Measurements from ENCODE around the gene TOX2.

TOX2 gene

DNA sequence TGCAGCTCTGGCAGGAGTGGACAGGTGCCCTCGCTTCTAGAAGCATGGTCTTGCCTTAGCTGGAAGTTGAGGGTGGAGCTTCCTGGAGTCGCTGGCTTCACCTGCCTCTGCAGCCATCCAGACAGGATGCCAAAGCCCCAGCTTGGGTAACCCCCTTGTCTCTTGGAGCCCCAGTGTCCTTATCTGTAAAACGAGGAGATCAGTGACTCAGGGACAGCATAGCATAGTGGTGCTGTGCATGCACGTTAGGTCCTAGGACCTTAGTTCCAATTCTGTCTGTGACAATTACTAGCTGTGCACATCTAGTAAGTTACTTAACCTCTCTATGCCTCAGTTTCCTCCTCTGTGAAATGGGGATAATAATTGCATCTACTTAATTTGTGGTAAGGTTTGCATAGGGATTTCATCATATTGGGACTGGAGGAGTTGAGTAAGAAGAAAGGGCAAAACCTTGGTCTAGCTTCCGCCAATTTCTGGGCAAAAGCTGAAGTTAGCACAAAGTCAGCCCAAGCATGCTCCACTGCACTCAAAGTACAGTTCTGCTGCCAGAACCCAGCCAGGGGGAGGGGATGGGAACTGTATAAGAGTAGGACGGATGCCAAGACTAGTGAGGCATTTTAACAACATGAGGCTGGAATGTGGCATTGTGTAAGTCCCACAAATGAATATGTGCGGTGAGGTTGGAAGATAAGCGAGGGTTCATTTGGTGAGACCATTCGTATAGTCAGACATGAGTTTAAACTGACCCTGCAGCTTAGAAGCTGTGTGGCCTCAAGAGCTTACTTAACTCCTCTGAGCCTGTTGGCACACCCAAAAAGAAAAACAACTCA lies 24.5 kb downstream of the TOX2 start:
- DNase-seq (ENCODE audit: low read depth) = peak; percentile 100

DNA sequence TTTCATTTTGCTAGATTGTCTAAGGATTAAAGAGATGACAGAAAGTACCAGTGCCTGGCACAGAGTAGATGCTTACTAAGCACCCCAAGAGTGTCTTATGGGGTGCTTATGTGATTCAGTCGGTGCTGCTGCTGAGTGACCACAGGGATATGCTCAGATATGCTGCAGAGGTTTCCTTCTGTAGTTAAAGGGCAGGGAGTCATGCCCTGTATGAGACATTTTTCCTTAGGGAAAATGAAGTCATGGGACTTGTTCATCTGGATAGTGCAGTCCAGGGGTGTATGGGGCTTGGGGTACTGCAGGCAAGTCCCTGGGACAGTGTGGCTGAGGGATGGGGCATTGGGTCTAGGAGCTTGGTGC lies 25.1 kb downstream of the TOX2 start:
- DNase-seq (ENCODE audit: low read depth) = no peak

DNA sequence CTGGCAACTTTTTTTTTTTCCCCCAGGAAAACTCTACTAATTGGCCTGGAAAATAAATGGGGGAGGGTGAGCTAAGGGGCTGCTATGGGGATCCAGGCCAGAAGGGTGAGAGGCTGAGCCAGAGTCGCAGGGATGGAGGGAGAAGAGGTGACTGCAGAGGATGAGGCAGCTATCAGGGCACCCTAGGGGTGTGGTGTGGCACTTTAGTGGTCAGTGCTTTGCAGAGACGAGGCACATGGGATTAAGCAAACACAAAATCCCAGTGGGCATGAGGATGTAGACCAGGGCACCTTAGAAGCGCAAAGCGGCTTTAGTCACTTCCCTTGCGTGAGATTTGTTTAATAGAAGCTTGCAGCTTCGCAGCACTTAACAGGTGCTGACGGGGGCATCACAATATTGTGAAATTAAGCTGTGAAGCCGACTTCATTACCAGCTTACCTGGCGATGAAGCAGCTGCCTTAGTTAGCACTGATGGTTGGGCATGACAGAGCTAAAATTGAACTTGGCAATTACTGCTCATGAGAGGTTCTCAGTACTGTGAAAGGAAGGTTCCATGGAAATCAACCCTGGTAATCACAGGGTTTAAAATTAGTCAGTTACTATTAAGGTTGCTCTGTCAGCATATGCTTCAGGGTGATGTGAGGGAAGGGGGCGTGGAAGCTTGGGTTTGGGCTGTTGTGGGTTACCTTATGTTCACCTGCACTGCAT lies 26.0 kb downstream of the TOX2 start:
- DNase-seq (ENCODE audit: low read depth) = no peak

DNA sequence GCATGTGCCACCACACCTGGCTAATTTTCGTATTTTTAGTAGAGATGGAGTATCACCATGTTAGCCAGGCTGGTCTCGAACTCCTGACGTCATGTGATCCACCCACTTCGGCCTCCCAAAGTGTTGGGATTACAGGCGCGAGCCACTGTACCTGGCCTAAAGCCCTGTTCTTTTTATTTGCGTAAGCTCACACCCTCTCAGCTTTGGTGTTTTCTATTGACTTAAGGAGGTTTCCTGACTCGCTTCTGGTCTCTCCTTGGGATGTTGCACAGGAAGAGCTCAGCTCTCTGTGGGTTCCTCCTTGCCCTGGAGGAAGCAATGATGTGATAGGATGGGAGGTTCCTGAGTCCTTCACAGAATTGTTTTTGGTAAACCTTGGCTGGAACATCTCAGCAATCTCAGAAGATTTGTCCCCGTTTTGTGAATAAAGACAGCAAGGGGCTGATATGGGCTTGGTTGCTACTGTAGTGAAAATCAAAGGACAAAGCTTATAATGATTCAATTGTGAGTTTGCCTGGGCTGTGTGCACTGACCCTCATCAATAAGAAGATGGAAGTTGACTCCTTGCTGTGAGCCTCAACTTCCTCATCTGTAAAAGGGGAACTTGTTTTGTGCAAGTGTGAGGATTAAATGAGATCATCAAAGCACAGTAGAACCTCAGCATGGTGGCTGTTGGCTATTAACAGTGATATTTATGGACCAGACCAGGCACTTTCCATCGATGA lies 27.0 kb downstream of the TOX2 start:
- no peak for DNase-seq (ENCODE audit: low read depth)

DNA sequence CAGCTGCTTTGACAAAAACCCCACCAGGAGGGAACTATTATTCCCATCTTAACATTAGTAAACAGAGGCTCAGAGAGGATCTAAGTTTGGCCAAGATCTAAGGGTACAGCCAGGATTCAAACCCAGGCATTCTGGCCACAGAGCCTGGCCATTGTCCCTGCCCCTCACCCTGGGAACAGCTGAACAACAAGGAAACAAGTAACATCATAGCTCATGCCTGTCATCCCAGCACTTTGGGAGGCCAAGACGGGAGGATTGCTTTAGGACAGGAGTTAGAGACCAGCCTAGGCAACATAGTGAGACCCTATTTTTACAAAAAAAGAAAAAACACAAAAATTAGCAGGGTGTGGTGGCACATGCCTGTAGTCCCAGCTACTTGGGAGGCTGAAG lies 27.5 kb downstream of the TOX2 start:
- DNase-seq (ENCODE audit: low read depth) = no peak

DNA sequence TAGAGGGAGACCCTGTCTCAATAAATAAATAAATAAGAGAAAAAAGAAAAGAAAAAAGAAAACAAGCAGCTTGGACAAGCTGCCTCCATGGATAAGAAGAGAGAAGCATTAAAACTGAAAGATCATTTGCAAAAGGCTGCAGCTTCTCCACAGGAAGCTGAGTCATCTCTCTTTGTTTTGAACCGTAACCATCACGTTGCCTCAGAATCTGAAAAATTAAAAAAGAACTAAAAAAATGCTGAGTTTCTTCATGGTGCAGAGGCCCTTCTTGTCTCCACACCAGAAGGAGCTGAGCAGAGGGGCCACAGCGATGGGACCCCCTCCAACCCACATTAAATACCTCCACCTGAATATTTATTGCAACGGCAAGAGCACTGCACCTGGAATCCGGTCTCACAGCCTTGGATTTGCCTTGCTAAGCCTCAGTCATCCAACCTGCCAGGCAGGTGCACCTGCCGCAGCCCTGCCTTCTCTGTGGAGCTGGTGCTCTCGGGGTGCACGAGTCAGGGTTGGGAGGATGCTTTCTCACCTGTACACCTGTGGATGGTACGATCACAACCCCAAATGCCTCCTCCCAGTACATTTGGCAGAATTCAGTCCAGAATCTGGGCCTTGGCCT lies 28.1 kb downstream of the TOX2 start:
- peak; percentile 62 for DNase-seq (ENCODE audit: low read depth)

DNA sequence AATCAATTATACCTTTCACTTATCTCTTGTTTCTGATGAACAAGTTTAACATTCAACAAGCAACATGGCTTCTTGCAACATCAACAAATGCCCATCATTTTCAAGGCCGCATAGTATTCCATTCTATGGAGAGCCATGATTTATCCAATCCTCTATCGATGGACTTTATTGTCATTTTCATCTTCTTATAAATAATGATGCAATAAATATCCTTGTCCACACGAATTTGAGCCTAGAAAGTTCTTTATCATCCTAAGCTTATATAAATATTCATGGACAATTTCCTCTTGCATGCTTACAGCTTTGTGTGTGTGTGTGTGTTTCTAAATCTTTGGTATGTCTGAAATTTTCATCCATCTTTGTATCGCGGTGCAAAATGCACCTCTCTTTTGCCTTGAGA lies 29.1 kb downstream of the TOX2 start:
- DNase-seq (ENCODE audit: low read depth) = no peak

DNA sequence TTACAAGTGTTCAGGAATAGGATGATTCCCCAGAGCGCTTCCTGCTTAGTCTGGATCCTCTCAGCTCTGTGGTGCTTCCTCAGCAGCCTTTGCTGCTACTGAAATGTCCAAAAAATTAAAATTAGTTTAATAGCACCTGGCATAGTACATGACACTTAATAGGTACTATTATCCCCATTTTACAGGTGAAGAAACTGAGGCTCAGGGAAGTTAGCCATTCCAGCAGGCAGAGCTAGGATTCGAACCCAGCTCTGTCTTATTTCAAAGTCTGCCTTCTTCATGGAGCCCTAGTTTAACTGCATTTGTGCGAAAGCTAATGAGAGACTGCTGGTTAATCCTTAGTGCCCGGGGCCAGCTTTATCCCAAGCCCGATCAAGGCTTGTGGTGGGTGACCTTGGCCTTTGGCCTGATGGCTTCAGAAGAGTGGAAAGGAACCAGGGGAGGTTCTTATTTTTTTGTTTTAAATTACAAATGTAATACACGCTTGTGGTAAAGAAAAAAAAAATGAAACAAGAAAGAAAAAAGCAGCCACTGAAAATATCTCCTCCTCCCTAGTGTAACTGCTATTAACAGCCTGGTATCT lies 30.1 kb downstream of the TOX2 start:
- DNase-seq (ENCODE audit: low read depth) = no peak

DNA sequence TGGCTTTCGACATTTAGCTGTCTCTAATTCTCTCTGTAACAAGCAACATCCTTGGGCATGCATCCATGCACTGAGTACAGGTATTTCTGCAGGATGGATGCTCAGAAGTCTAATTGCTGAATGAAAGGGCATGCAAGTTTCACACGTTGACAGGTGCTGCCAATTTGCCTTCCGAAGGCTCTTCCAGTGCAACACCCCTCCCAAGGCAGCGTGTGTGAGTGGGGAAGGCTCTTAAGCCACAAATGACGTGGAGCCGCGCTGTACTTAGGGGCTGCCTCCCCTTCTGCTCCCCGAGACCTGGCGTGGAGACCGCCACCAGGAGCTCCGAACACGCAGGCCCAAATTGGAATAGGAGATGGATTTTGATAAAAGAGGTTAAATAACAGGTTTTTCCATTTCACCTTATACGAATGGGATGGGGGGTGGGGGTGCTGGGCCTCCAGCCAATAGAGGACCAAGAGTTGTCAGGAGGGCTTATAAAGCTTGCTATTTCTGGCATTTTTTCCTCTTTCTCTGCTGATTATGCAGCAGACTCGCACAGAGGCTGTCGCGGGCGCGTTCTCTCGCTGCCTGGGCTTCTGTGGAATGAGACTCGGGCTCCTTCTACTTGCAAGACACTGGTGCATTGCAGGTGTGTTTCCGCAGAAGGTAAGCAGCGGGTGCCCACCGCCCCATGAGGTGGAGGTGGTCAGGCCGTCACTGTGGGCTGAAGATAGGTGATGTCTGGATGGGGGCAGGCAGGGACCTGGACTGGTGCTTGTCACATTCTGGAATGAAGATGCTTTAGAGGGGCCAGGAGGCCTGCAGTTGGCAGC lies 30.9 kb downstream of the TOX2 start:
- DNase-seq (ENCODE audit: low read depth) = no peak

DNA sequence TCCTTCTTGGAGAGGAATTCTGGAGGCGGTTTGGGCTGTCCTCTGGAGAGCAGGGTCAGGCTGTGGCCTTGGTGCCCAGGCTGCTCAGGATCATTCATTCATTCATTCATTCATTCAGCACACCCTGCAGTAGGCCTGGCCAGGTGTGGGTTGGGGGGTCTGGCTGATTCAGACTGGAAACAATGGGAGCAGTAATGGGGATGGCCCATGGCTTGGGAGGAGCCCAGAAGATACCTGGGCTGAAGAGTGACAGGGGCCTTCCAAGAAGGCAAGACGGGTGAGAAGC lies 31.5 kb downstream of the TOX2 start:
- DNase-seq (ENCODE audit: low read depth) = no peak

DNA sequence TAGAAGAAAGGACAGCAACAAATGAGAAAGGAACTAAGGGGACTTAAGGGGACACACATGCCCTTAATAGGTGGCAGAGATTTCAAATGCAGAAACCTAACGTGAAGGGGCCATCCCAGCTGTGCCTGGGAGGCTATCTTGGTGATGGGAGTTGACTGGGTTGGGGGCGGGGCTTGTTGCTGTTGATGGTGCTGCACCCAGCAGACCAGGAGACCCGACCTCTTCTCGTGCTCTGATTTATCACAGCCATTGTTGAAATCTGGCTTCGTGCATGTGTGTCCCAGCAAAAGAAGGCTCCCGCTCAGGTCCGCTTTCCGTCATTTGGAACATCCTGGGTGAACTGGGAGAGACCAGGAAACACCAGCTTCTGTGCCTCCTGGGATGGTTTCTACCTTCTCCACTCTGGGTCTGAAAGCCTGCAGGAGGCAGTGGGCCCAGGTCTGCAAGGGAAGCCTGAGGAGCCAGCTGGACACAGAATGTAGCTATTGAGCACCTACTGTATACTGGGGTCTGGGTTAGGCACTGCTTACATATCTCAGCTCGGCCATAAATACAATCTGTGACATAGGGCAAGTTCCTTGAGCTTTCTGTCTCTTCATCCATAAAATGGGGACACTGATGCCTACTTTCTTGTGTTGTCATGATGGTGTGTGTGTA lies 32.1 kb downstream of the TOX2 start:
- no peak for DNase-seq (ENCODE audit: low read depth)

DNA sequence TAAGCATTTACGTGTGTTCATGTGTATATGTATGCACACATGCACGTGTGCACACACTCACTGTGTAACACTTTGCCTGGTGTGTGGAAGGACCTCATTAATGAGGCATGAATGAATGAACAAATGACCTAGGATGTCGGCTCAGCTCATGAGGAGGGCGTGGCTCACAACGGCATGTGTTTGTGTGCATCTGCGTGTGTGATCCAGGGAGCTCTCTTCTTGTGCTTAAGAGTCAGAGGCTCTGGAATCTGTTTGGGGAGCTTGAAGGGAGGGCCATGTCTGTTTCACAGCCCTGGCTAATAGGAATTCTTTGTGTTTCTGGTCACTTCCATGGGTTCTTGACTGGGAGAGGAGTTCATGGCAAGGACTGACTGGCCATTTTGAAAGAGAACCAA lies 32.7 kb downstream of the TOX2 start:
- DNase-seq (ENCODE audit: low read depth) = no peak

DNA sequence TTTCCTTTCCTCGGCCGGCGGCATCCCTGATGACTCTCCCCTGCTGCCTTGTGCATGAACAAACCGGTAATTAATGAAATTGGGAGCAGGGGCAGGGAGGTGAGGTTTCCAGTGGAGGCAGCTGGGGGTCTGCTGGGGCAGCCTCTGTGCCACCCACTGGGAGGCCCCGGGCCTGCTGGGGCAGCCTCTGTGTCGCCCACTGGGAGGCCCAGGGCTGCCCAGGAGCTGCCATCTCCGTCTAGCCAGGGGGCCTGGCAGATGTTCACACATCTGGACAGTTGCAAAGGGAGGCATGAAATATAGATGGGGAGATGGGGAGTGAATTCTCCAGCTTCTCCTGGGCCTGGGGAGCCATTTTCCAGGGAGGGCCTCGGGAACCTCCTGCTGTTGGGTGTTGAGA lies 33.8 kb downstream of the TOX2 start:
- no peak for DNase-seq (ENCODE audit: low read depth)

DNA sequence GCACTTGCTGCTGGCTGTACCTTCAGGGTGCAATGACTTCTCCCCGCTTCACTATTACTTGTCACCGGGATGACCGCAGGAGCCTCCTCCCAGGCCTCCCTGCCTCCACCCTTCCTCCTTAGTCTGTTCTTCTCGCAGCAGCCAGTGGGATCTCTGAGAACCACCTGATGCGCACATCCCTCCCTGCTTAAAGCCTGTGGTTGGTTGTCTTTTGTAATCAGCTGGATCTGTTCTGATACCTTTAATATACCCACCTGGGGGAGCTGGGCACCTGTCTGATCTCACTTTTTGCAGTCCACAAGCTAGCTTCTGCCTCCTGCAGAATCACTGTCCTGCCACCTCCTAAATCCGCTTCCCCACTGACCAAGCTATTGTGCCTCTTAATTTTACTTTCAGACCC lies 34.6 kb downstream of the TOX2 start:
- DNase-seq (ENCODE audit: low read depth) = no peak

DNA sequence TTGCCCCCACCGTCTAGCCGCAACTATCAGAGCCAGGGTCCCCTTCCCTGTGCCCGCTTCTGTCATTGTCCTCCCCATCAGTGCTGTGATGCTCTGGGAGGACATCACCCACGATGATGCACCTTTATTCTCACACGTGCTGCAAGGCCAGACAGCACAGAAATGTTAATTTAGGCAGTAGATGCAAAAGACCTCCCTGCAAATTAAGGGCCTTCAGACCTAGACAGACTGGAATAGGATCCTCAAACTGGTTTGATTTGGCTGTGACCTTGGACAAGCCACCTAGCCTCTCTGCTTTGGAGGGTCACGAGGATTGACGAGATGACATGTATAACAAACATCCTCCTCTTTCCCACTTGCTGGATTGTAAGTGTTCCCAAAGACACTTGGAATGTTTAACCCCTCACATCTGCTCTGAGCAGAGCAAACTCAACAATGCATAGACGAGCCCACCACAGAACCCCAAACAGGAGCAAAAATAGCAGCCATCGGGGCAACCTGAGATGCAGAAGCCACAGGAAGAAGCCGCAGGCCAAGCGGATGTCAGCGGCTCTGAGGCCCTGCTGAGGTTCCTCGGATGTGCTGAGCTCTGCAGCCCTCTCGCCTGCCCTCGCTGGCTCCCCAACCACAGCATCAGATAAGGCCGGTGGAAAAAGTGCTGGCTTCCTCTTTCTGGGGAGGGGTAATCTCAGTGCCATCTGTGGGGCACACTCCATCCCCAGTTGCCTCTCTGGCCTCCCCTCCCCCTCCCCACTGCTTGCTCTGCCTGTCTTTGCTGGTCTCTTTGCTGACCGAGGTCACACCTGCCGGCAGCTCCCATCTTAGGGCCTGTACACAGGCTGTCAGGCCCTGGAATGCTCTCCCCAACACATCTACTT lies 35.3 kb downstream of the TOX2 start:
- no peak for DNase-seq (ENCODE audit: low read depth)

DNA sequence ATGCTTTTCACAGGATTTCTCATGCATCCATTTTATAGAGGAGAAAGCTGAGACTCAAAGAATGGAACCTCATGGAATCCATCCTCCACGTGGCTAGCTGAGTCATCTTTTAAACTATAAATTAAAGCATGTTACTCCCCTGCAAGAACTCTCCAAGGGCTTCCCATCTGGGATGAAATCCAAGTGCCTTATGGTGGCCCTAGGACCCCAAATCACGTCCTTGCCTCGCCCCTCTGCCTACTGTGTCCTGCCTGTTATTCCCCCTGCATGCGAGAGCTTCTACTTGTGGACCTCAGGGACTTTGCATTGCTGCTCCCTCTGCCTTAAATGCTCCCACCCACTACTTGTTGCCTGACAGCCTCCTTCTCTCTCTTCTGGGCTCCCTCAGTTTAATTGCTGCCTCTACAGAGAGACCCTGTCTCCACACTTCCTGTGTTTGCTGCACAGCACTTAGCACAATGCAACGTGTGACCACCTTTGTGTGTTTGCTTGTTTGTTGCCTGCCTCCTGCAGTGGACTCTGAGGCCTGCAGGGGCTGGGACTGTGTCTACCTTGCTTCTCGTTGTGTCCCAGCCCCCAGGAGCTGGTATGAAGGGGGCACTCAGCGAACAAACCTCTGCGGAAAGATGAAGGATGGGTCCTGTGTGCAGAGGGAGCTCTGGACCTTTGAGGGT lies 39.4 kb downstream of the TOX2 start:
- DNase-seq (ENCODE audit: low read depth) = no peak

DNA sequence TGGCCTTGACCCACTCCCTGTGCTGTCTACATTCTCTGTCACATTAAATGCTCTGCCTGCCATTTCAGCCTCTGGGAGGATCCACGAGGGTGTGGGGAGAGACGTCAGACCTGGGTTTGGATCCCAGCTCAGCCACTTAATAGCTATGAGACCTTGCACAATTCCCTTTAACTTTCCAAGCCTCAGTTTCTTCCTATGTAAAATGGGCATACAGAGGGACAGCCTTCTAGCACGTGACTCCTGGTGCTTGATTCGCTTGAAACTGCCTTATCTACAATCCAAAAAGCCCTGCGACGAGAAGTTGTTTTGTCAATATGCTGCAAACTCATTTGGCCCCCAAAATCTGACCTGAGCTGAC lies 40.0 kb downstream of the TOX2 start:
- DNase-seq (ENCODE audit: low read depth) = no peak

DNA sequence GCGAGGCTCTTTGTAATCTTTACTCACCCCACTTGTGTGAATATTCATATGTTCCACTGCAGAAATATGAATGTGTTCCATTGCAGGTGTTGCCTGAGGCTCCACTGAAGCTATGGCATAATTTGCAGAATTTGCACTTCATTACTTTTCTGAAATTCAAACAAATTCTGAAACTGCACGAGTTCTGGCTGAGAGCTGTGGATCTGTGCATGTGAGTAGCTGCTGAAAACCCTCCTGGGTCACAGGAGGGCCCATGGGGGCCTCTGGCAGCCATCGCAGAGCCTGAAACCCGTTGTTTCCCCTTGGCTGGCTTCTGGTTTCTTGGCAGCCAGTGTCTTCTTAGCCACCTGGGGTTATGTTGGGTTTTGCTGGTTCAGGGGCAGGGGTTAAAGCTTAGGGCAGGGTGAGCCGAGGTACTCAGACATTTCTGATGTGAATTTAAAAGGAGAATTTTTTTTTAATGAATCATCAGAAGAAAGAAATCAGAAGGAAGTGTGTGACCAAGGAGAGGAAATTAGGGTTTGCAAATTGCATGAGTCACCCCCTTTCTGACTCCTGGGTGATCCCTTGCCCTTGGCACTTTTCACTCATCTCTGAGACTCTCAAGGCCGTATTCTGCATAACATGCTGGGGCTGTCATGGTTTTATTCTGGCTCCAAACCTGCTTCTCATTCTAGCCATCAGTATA lies 40.6 kb downstream of the TOX2 start:
- DNase-seq (ENCODE audit: low read depth) = peak; percentile 90

DNA sequence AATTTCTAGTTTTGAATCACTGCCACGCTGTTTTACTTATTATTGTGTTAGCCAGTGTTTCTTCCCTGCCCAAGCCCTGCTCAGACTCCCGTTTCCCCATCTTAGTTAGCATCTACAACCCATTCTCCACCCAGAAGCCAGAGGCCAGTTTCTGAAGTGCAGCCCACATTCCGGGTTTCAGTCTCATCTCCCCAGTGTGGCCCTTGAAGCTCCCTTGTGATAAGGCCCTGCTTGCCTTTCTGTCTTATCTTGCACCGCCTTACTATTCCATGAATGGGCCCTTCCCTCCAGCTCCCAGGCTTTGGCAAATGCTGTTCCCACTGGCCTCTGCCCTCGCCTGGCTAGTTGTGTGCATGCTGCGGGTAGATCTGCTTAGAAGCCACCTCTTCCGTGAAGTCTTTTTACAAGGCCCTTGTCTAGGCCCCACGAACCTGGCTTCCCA lies 41.1 kb downstream of the TOX2 start:
- no peak for DNase-seq (ENCODE audit: low read depth)

All from fibroblast of gingiva (primary cell).